Spinal cord (tissue), 4 donors: Measurements from ENCODE around the gene OR1L4. TPM values are rescaled to one million over a fixed set of nuclear protein-coding genes. Genes with fewer than 3 reads are reported as not detected.

Experiments
- polyA plus RNA-seq, 2 donors: library from polyadenylated mRNA; unstranded; fragments of 120-200 nt; gene quantifications; one replicate each; pipeline ENCODE4 v1.2.1, GENCODE V29; 2013; ENCODE audit not compliant: insufficient read length in 2 of 2
- total RNA-seq, 2 donors: library from RNA; depleted of rRNA in 1 of 2; stranded (reverse); fragments of 120-200 nt in 1 of 2; fragments of >200 nt in 1 of 2; gene quantifications; one replicate each; pipeline versions ENCODE4 v1.2.3 to v1.2.4, GENCODE V29; 2013 to 2014

The OR1L4 gene
- total and polyA plus RNA-seq, 4 donors = not detected

Other genes with a start within 250 kb of the OR1L4 start
- gene OR1J1, start 246.1 kb upstream of the OR1L4 start, total RNA-seq = not detected
- gene OR1J1, start 246.1 kb upstream of the OR1L4 start, polyA plus RNA-seq = not detected
- not detected for gene OR1J2, start 213.2 kb upstream of the OR1L4 start, total RNA-seq
- gene OR1J2, start 213.2 kb upstream of the OR1L4 start, polyA plus RNA-seq = not detected
- not detected for gene OR1J4, start 204.8 kb upstream of the OR1L4 start, total RNA-seq
- gene OR1J4, start 204.8 kb upstream of the OR1L4 start, polyA plus RNA-seq = not detected
- not detected for gene OR1N1, start 196.7 kb upstream of the OR1L4 start, total RNA-seq
- not detected for gene OR1N1, start 196.7 kb upstream of the OR1L4 start, polyA plus RNA-seq
- gene OR1N2, start 170.9 kb upstream of the OR1L4 start, total RNA-seq = not detected
- not detected for gene OR1N2, start 170.9 kb upstream of the OR1L4 start, polyA plus RNA-seq
- gene OR1L8, start 140.6 kb upstream of the OR1L4 start, total RNA-seq = under 1 TPM in 1 of 2 donors, not detected in 1; 0.22 TPM
- under 1 TPM in 1 of 2 donors, not detected in 1; 0.26 TPM for gene OR1L8, start 140.6 kb upstream of the OR1L4 start, polyA plus RNA-seq
- gene OR1Q1, start 109.3 kb upstream of the OR1L4 start, total RNA-seq = not detected
- gene OR1Q1, start 109.3 kb upstream of the OR1L4 start, polyA plus RNA-seq = not detected
- gene OR1B1, start 66.4 kb upstream of the OR1L4 start, total RNA-seq = not detected
- gene OR1B1, start 66.4 kb upstream of the OR1L4 start, polyA plus RNA-seq = not detected
- gene OR1L1, start 62.3 kb upstream of the OR1L4 start, total RNA-seq = not detected
- gene OR1L1, start 62.3 kb upstream of the OR1L4 start, polyA plus RNA-seq = not detected
- gene OR1L3, start 48.9 kb upstream of the OR1L4 start, total RNA-seq = not detected
- not detected for gene OR1L3, start 48.9 kb upstream of the OR1L4 start, polyA plus RNA-seq
- not detected for gene OR1L6, start 18.3 kb downstream of the OR1L4 start, total RNA-seq
- gene OR1L6, start 18.3 kb downstream of the OR1L4 start, polyA plus RNA-seq = not detected
- not detected for gene OR5C1, start 64.9 kb downstream of the OR1L4 start, total RNA-seq
- gene OR5C1, start 64.9 kb downstream of the OR1L4 start, polyA plus RNA-seq = not detected
- not detected for gene OR1K1, start 76.1 kb downstream of the OR1L4 start, total RNA-seq
- gene OR1K1, start 76.1 kb downstream of the OR1L4 start, polyA plus RNA-seq = not detected
- gene PDCL, start 104.6 kb downstream of the OR1L4 start, total RNA-seq = 10 to 100 TPM; 27.8 to 43.5 TPM
- 10 to 100 TPM; 24.0 to 30.0 TPM for gene PDCL, start 104.6 kb downstream of the OR1L4 start, polyA plus RNA-seq
- gene RC3H2, start 181.4 kb downstream of the OR1L4 start, total RNA-seq = 10 to 100 TPM; 58.0 to 80.4 TPM
- 10 to 100 TPM; 32.9 to 47.1 TPM for gene RC3H2, start 181.4 kb downstream of the OR1L4 start, polyA plus RNA-seq
- 10 to 100 TPM; 10.6 to 46.5 TPM for gene ZBTB6, start 189.3 kb downstream of the OR1L4 start, total RNA-seq
- 10 to 100 TPM; 13.8 to 17.9 TPM for gene ZBTB6, start 189.3 kb downstream of the OR1L4 start, polyA plus RNA-seq
- 10 to 100 TPM in 1 of 2 donors, 1 to 10 TPM in 1; 9.0 to 13.3 TPM for gene ZBTB26, start 207.5 kb downstream of the OR1L4 start, total RNA-seq
- 10 to 100 TPM; 10.3 to 12.3 TPM for gene ZBTB26, start 207.5 kb downstream of the OR1L4 start, polyA plus RNA-seq
- 100 to 1,000 TPM in 1 of 2 donors, 10 to 100 TPM in 1; 60.2 to 104 TPM for gene RABGAP1, start 217.0 kb downstream of the OR1L4 start, total RNA-seq
- 10 to 100 TPM; 67.1 to 69.0 TPM for gene RABGAP1, start 217.0 kb downstream of the OR1L4 start, polyA plus RNA-seq